H1 (cell line): Measurements from ENCODE around the gene FKBP1B.

Experiments
- CBX8 ChIP-seq: fragments of 300-800, 300-1000 bp; sonication (generic); IDR thresholded peaks from 2 replicates; pipeline ENCODE4 v1.7.1; 2016; ENCODE audit warnings: low read depth, low read length, borderline replicate concordance
- CHD1 ChIP-seq: IDR thresholded peaks from 2 replicates; pipeline ENCODE4 v1.6.1; 2012; ENCODE audit warnings: low read depth, low read length, improper control_type of control experiment
- CTCF ChIP-seq, 3 experiments: IDR thresholded peaks; 1 replicate in 2 of 3; 2 replicates in 1 of 3; pipeline versions ENCODE4 v1.5.1 to v1.6.1; 2011; ENCODE audit warnings: low read length in 3 of 3, mild to moderate bottlenecking in 3 of 3, inconsistent platforms in 2 of 3, low read depth in 1 of 3, moderate library complexity in 1 of 3; ENCODE audit not compliant: insufficient read depth in 1 of 3; ENCODE audit errors: control extremely low read depth in 1 of 3
- EGR1 ChIP-seq: IDR thresholded peaks from 2 replicates; pipeline ENCODE4 v1.6.1; 2011; ENCODE audit warnings: low read depth, low read length, borderline replicate concordance
- EZH2 ChIP-seq: fragments of 200-600 bp; sonication (generic); IDR thresholded peaks from 2 replicates; pipeline ENCODE4 v1.7.1; 2012; ENCODE audit warnings: low read depth, mild to moderate bottlenecking, moderate library complexity, low read length, inconsistent platforms; ENCODE audit not compliant: severe bottlenecking
- HDAC2 ChIP-seq, 2 experiments: fragments of 300-600 bp in 1 of 2; sonication (generic) in 1 of 2; IDR thresholded peaks; 2 replicates each; pipeline ENCODE4 v1.6.1; 2011 to 2012; ENCODE audit warnings: low read depth in 2 of 2, low read length in 2 of 2, mild to moderate bottlenecking in 2 of 2, moderate library complexity in 2 of 2, borderline replicate concordance in 1 of 2, inconsistent platforms in 1 of 2
- HDAC6 ChIP-seq: IDR thresholded peaks from one replicate; pipeline ENCODE4 v1.7.1; 2012; ENCODE audit warnings: low read depth, mild to moderate bottlenecking, inconsistent platforms, low read length, moderate library complexity
- PHF8 ChIP-seq: fragments of 200-600 bp; sonication (generic); conservative IDR thresholded peaks from 2 replicates; pipeline ENCODE4 v1.7.1; 2012; ENCODE audit warnings: low read depth, mild to moderate bottlenecking, inconsistent platforms, low read length, moderate library complexity
- POLR2A ChIP-seq, 2 experiments: IDR thresholded peaks; 1 replicate in 1 of 2; 2 replicates in 1 of 2; pipeline ENCODE4 v1.6.1; 2011; ENCODE audit warnings: low read depth in 2 of 2, low read length in 2 of 2, mild to moderate bottlenecking in 2 of 2; ENCODE audit errors: control extremely low read depth in 1 of 2
- RAD21 ChIP-seq, 2 experiments: IDR thresholded peaks in 1 of 2; conservative IDR thresholded peaks in 1 of 2; 2 replicates each; pipeline ENCODE4 v1.6.1; 2011; ENCODE audit warnings: low read depth in 2 of 2, low read length in 2 of 2, improper control_type of control experiment in 1 of 2, inconsistent platforms in 1 of 2, mild to moderate bottlenecking in 1 of 2, moderate library complexity in 1 of 2
- SIX5 ChIP-seq: IDR thresholded peaks from 2 replicates; pipeline ENCODE4 v1.6.1; 2011; ENCODE audit warnings: mild to moderate bottlenecking, low read depth, low read length
- TAF1 ChIP-seq: IDR thresholded peaks from 2 replicates; pipeline ENCODE4 v1.6.1; 2011; ENCODE audit warnings: mild to moderate bottlenecking, low read depth, low read length
- TCF12 ChIP-seq: IDR thresholded peaks from 2 replicates; pipeline ENCODE4 v1.6.1; 2011; ENCODE audit warnings: low read depth, mild to moderate bottlenecking, low read length

GRCh38 chr2:24085200-24085489 is 35.6 kb downstream of the FKBP1B start:
- no peak for TF ChIP-seq RAD21 (IDR thresholded peaks at IDR 0.05 in 1 of 2, conservative IDR thresholded peaks at IDR 0.05 in 1 of 2; ENCODE audit: low read depth in 2 of 2, low read length in 2 of 2)
- no peak for TF ChIP-seq EGR1
- no peak for TF ChIP-seq CTCF (IDR thresholded peaks at IDR 0.05; ENCODE audit: control extremely low read depth in 1 of 3, insufficient read depth in 1 of 3, low read depth in 1 of 3, low read length in 3 of 3)
- TF ChIP-seq HDAC2 (IDR thresholded peaks at IDR 0.05; ENCODE audit: borderline replicate concordance in 1 of 2, low read depth in 2 of 2, low read length in 2 of 2), result no peak
- TF ChIP-seq POLR2A (IDR thresholded peaks at IDR 0.05; ENCODE audit: control extremely low read depth in 1 of 2, low read depth in 2 of 2, low read length in 2 of 2), result no peak
- TF ChIP-seq SIX5, result no peak
- no peak for TF ChIP-seq CHD1
- no peak for TF ChIP-seq TCF12
- no peak for TF ChIP-seq TAF1
- TF ChIP-seq HDAC6, result no peak
- TF ChIP-seq EZH2, result no peak
- TF ChIP-seq PHF8, result no peak
- no peak for TF ChIP-seq CBX8
